Sigmoid colon (tissue), 7 donors: ENCODE results near the gene HIBCH. TPM values are rescaled to one million over a fixed set of nuclear protein-coding genes. Genes with fewer than 3 reads are reported as not detected.

Experiments
- DNase-seq: peaks from one replicate; pipeline ENCODE4 v3.0.0-alpha.2; 2019
- H3K27ac ChIP-seq, 4 donors: fragments of 200-600 bp; sonication (generic); one replicate each; pipeline ENCODE4 v1.5.1; 2016 to 2019; ENCODE audit warnings: mild to moderate bottlenecking in 1 of 4
- H3K27me3 ChIP-seq, 3 donors: fragments of 200-600 bp; sonication (generic); one replicate each; pipeline ENCODE4 v1.5.1; 2019; ENCODE audit warnings: mild to moderate bottlenecking in 1 of 3
- H3K36me3 ChIP-seq, 4 donors: fragments of 200-600 bp; sonication (generic); one replicate each; pipeline ENCODE4 v1.5.1; 2016 to 2019
- H3K4me1 ChIP-seq, 4 donors: fragments of 200-600 bp; sonication (generic); one replicate each; pipeline ENCODE4 v1.5.1; 2017 to 2019
- H3K4me3 ChIP-seq, 4 donors: fragments of 200-600 bp; sonication (generic); one replicate each; pipeline ENCODE4 v1.5.1; 2017 to 2019; ENCODE audit warnings: mild to moderate bottlenecking in 2 of 4, moderate library complexity in 1 of 4
- H3K9me3 ChIP-seq, 4 donors: fragments of 200-600 bp in 3 of 4; sonication (generic) in 3 of 4; one replicate each; pipeline versions ENCODE4 v1.5.1 to v1.6.1; 2013 to 2019
- EP300 ChIP-seq, 4 donors: sonication (generic); formaldehyde crosslinking; IDR thresholded peaks; one replicate each; pipeline ENCODE4 v1.6.1; 2017; ENCODE audit warnings: antibody characterized with exemption in 4 of 4
- POLR2AphosphoS5 ChIP-seq, 4 donors: sonication (generic); formaldehyde crosslinking; IDR thresholded peaks; one replicate each; pipeline ENCODE4 v1.6.1; 2017; ENCODE audit warnings: antibody characterized with exemption in 4 of 4
- WGBS, 2 donors: extraction: QIAGEN DNeasy Blood & Tissue Kit; methylation state at CpG; one replicate each; pipeline ENCODE4 v1.1.7; 2013; 5-methylcytosine and 5-hydroxymethylcytosine counted together
- intact Hi-C: fragments of 100-400 bp; cut with DNase I; formaldehyde crosslinking; loops from one replicate; pipeline ENCODE4 v1.15.1; 2023
- polyA plus RNA-seq, 3 donors: library from polyadenylated mRNA; stranded (reverse); fragments of 200-250 nt; gene quantifications; one replicate each; pipeline ENCODE4 v1.2.3, GENCODE V29; 2013
- total RNA-seq, 4 donors: library from RNA; depleted of rRNA; stranded (reverse); fragments of >200 nt; gene quantifications; one replicate each; pipeline ENCODE4 v1.1.0, GENCODE V29; 2016
- donor health status: healthy with polysubstance abuse.
- donor health status: Bipolar disorder and iron deficiency.
- donor health status: healthy.

Gene HIBCH
- total and polyA plus RNA-seq, 7 donors, result 18.1 to 45.8 (median 21.6) TPM

DNA sequence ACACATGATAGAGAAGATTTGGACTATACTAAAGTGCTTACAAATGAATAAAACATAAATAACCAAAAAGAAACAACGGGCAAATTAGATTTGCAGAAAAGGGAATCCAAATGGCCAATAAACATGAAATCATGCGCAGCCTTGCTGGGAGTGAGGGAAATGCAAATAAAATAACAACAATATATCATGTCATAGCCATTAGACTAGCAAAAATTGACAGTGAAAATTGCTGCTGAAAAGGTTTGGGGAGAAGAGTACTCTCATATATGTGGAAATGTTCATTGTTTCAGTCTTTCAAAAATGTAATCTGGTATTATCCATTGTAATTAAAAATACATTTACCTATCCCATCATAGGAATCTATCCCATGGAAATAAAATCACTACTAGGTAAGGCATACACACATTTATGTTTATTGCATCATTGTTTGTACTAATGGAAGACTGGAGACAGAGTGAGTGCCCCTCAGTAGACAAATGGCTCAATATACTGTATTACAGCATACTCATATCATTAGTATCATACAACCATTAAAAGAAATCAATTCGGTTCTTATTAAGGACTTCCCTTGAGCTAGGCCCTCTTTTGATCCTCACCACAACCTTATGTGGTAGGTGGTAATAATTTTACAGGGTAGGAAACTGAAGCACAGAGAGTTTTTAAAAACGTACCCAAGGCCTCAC is 163.0 kb downstream of the HIBCH start:
- 92 to 93% methylated on average over 4 of the region's 4 CpGs for WGBS, 2 donors
- Histone ChIP-seq H3K27ac (no peak overlapping the region), H3K9me3 (no peaks in the 10 kb centered on the region), H3K36me3 (no peaks in the 10 kb centered on the region), H3K4me1 (peaks cover 0 to 14% (median 0%) of the 10 kb centered on the region in 4 donors), H3K4me3 (no peak overlapping the region), H3K27me3 (no peaks in the 10 kb centered on the region)
- TF ChIP-seq EP300 (IDR thresholded peaks at IDR 0.05) (no peak), POLR2AphosphoS5 (IDR thresholded peaks at IDR 0.05) (no peak)
- intact Hi-C loops, result no loop called here
- DNase-seq, result no peak

Other genes starting within 250 kb of the HIBCH start
- gene INPP1, start 23.8 kb upstream of the HIBCH start, total RNA-seq, result 10 to 100 TPM; 12.5 to 19.9 (median 15.5) TPM
- 10 to 100 TPM; 27.8 to 46.2 (median 28.8) TPM for gene INPP1, start 23.8 kb upstream of the HIBCH start, polyA plus RNA-seq
- gene MFSD6, start 88.5 kb upstream of the HIBCH start, total RNA-seq, result 10 to 100 TPM; 46.7 to 87.5 (median 60.1) TPM
- gene MFSD6, start 88.5 kb upstream of the HIBCH start, polyA plus RNA-seq, result 10 to 100 TPM in 1 of 3 donors, 1 to 10 TPM in 2; 8.4 to 23.0 (median 8.8) TPM
- 1 to 10 TPM; 3.1 to 6.8 (median 4.7) TPM for gene NEMP2, start 214.9 kb upstream of the HIBCH start, total RNA-seq
- 1 to 10 TPM in 1 of 3 donors, under 1 TPM in 2; 0.23 to 2.4 (median 0.60) TPM for gene NEMP2, start 214.9 kb upstream of the HIBCH start, polyA plus RNA-seq